NCI-H2227 (cell line): ENCODE measurements around the gene TAF3.
"Not testable (repeated sequence)": the region's sequence is repeated elsewhere in the genome, so short reads cannot be mapped to it uniquely, and the experiment has no call there.

Source experiments
- DNase-seq: peaks from one replicate; lab custom pipeline; 2025; ENCODE audit not compliant: unreplicated experiment; lab: John Stamatoyannopoulos, UW

TAF3 gene

GRCh38 chr10:7810443-7810842 lies 7.9 kb upstream of the TAF3 start:
- DNase-seq, result no peak

GRCh38 chr10:7811000-7811399 lies 7.3 kb upstream of the TAF3 start:
- DNase-seq, result no peak

- not testable (repeated sequence) for DNase-seq
Observed at GRCh38 chr10:7811743-7812142, 6.6 kb upstream of the TAF3 start.

GRCh38 chr10:7813481-7813880 lies 4.8 kb upstream of the TAF3 start:
- no peak for DNase-seq

GRCh38 chr10:7817576-7817975 lies 729 bp upstream of the TAF3 start:
- DNase-seq, result no peak

GRCh38 chr10:7817984-7818294 lies 366 bp upstream of the TAF3 start:
- DNase-seq, result no peak

GRCh38 chr10:7819121-7819460 lies 786 bp downstream of the TAF3 start:
- peak; percentile 11 for DNase-seq

GRCh38 chr10:7824251-7824650 lies 5.9 kb downstream of the TAF3 start:
- no peak for DNase-seq

GRCh38 chr10:7826971-7827370 lies 8.7 kb downstream of the TAF3 start:
- DNase-seq, result no peak

- DNase-seq, result no peak
Observed at GRCh38 chr10:7829289-7829834, 11.1 kb downstream of the TAF3 start.

- DNase-seq, result no peak
Observed at GRCh38 chr10:7832060-7832459, 13.8 kb downstream of the TAF3 start.

GRCh38 chr10:7833210-7833609 lies 14.9 kb downstream of the TAF3 start:
- DNase-seq, result no peak

- DNase-seq, result no peak
Observed at GRCh38 chr10:7834262-7834661, 16.0 kb downstream of the TAF3 start.

- DNase-seq, result no peak
Observed at GRCh38 chr10:7836571-7836970, 18.3 kb downstream of the TAF3 start.

GRCh38 chr10:7846591-7846990 lies 28.3 kb downstream of the TAF3 start:
- DNase-seq, result no peak

GRCh38 chr10:7853226-7853842 lies 35.0 kb downstream of the TAF3 start:
- no peak for DNase-seq

- DNase-seq, result no peak
Observed at GRCh38 chr10:7853890-7854289, 35.6 kb downstream of the TAF3 start.

GRCh38 chr10:7855205-7855604 lies 36.9 kb downstream of the TAF3 start:
- DNase-seq, result no peak

- DNase-seq, result no peak
Observed at GRCh38 chr10:7856678-7857077, 38.4 kb downstream of the TAF3 start.

- DNase-seq, result no peak
Observed at GRCh38 chr10:7857262-7857661, 39.0 kb downstream of the TAF3 start.

GRCh38 chr10:7861509-7862120 lies 43.3 kb downstream of the TAF3 start:
- DNase-seq, result no peak

GRCh38 chr10:7862121-7862514 lies 43.8 kb downstream of the TAF3 start:
- no peak for DNase-seq

- no peak for DNase-seq
Observed at GRCh38 chr10:7866176-7866575, 47.9 kb downstream of the TAF3 start.
